WTC11 (cell line): ENCODE data around the gene ENDOV. TPM values are rescaled to one million over a fixed set of nuclear protein-coding genes. Genes with fewer than 3 reads are reported as not detected.

Experiments
- ATAC-seq: fragments of 200-7000 bp; cut with Tn5 transposase; 2 replicates; pipeline ENCODE4 v1.10.0; 2021; ENCODE audit warnings: mild to moderate bottlenecking, moderate library complexity
- CTCF ChIA-PET: fragments of 300-600 bp; sonication (Branson Sonifier 250); formaldehyde crosslinking; loops from one replicate; lab custom pipeline; 2021; ENCODE audit warnings: antibody characterized with exemption; lab: Charles Lee
- POLR2A ChIA-PET: fragments of 350-600 bp; sonication (Branson Sonifier 250); formaldehyde crosslinking; loops from one replicate; lab custom pipeline; 2021; ENCODE audit warnings: antibody characterized with exemption; lab: Charles Lee
- DNase-seq: peaks from one replicate; pipeline ENCODE4 v3.0.0; 2021; ENCODE audit warnings: low spot score
- H3K27ac Mint-ChIP-seq: 2 replicates; pipeline ENCODE4 v1.8.0; 2021; ENCODE audit warnings: mixed read lengths
- H3K27me3 Mint-ChIP-seq: 2 replicates; pipeline ENCODE4 v1.8.0; 2021; ENCODE audit warnings: low read depth, mild to moderate bottlenecking, moderate library complexity, mixed read lengths
- H3K36me3 Mint-ChIP-seq: 2 replicates; pipeline ENCODE4 v1.8.0; 2021; ENCODE audit warnings: mixed read lengths
- H3K4me1 Mint-ChIP-seq: 2 replicates; pipeline ENCODE4 v1.8.0; 2022; ENCODE audit warnings: mixed read lengths
- H3K4me3 Mint-ChIP-seq: 2 replicates; pipeline ENCODE4 v1.8.0; 2021; ENCODE audit warnings: mild to moderate bottlenecking, moderate library complexity, mixed read lengths
- H3K9me3 Mint-ChIP-seq: 2 replicates; pipeline ENCODE4 v1.8.0; 2021; ENCODE audit warnings: mixed read lengths
- CBFB ChIP-seq: sonication (generic); formaldehyde crosslinking; IDR thresholded peaks from 2 replicates; pipeline ENCODE4 v1.8.1; 2022; ENCODE audit warnings: mild to moderate bottlenecking, low read depth, missing genetic modification reagents
- CREB1 ChIP-seq: sonication (generic); formaldehyde crosslinking; IDR thresholded peaks from 2 replicates; pipeline ENCODE4 v1.8.0; 2023; ENCODE audit warnings: mild to moderate bottlenecking, missing genetic modification reagents
- CTCF ChIP-seq: fragments of 200-600 bp; IDR thresholded peaks from 2 replicates; pipeline ENCODE4 v1.8.0; 2022; ENCODE audit warnings: antibody characterized with exemption
- ELF4 ChIP-seq: sonication (generic); formaldehyde crosslinking; IDR thresholded peaks from 2 replicates; pipeline ENCODE4 v1.8.1; 2022; ENCODE audit warnings: low read depth, mild to moderate bottlenecking, moderate library complexity, missing genetic modification reagents
- ESRRA ChIP-seq: sonication (generic); formaldehyde crosslinking; IDR thresholded peaks from 2 replicates; pipeline ENCODE4 v1.8.1; 2022; ENCODE audit warnings: mild to moderate bottlenecking, missing genetic modification reagents, borderline replicate concordance
- FOXP1 ChIP-seq: sonication (generic); formaldehyde crosslinking; IDR thresholded peaks from 2 replicates; pipeline ENCODE4 v1.8.0; 2022; ENCODE audit warnings: missing genetic modification reagents, mild to moderate bottlenecking, moderate library complexity, borderline replicate concordance
- FOXP4 ChIP-seq: sonication (generic); formaldehyde crosslinking; IDR thresholded peaks from 2 replicates; pipeline ENCODE4 v1.8.0; 2022; ENCODE audit warnings: mild to moderate bottlenecking, missing genetic modification reagents
- GABPB1 ChIP-seq: sonication (generic); formaldehyde crosslinking; IDR thresholded peaks from 2 replicates; pipeline ENCODE4 v1.8.1; 2023; ENCODE audit warnings: mild to moderate bottlenecking, missing genetic modification reagents
- SP1 ChIP-seq: sonication (generic); formaldehyde crosslinking; conservative IDR thresholded peaks from 2 replicates; pipeline ENCODE4 v1.8.1; 2022; ENCODE audit warnings: missing genetic modification reagents
- TCF7 ChIP-seq: sonication (generic); formaldehyde crosslinking; IDR thresholded peaks from 2 replicates; pipeline ENCODE4 v1.8.0; 2022; ENCODE audit warnings: mild to moderate bottlenecking, low read depth, missing genetic modification reagents, moderate library complexity
- TEAD1 ChIP-seq: sonication (generic); formaldehyde crosslinking; IDR thresholded peaks from 2 replicates; pipeline ENCODE4 v1.8.0; 2022; ENCODE audit warnings: mild to moderate bottlenecking, missing genetic modification reagents
- TP53 ChIP-seq: sonication (generic); formaldehyde crosslinking; IDR thresholded peaks from 2 replicates; pipeline ENCODE4 v1.8.1; 2023; ENCODE audit warnings: mild to moderate bottlenecking, missing genetic modification reagents
- ZNF121 ChIP-seq: sonication (generic); formaldehyde crosslinking; IDR thresholded peaks from 2 replicates; pipeline ENCODE4 v1.8.0; 2023; ENCODE audit warnings: missing genetic modification reagents
- ZNF263 ChIP-seq: sonication (generic); formaldehyde crosslinking; IDR thresholded peaks from 2 replicates; pipeline ENCODE4 v1.8.1; 2022; ENCODE audit warnings: low read depth, mild to moderate bottlenecking, moderate library complexity, missing genetic modification reagents
- ZNF416 ChIP-seq: fragments of 250-450 bp; sonication (Bioruptor Pico); IDR thresholded peaks from 2 replicates; pipeline ENCODE4 v1.9.0; 2021; ENCODE audit warnings: mild to moderate bottlenecking, inconsistent platforms
- ZNF671 ChIP-seq: fragments of 250-450 bp; sonication (Bioruptor Pico); IDR thresholded peaks from 2 replicates; pipeline ENCODE4 v1.8.0; 2021; ENCODE audit warnings: mild to moderate bottlenecking
- total RNA-seq: library from RNA; stranded (reverse); gene quantifications from 3 replicates; pipeline ENCODE4 v1.2.3, GENCODE V29; 2021
- TF ChIP-seq, protein P1 (sequence below): fragments of 250-450 bp; sonication (Bioruptor Pico); IDR thresholded peaks from 2 replicates; pipeline ENCODE4 v1.9.0; 2021; ENCODE audit warnings: mild to moderate bottlenecking
- TF ChIP-seq, protein P2 (sequence below): fragments of 250-450 bp; sonication (Bioruptor Pico); IDR thresholded peaks from 2 replicates; pipeline ENCODE4 v1.8.0; 2021; ENCODE audit warnings: mild to moderate bottlenecking
- TF ChIP-seq, protein P3 (sequence below): sonication (generic); formaldehyde crosslinking; conservative IDR thresholded peaks from 2 replicates; pipeline ENCODE4 v1.8.1; 2023; ENCODE audit warnings: mild to moderate bottlenecking, low read depth, missing genetic modification reagents, moderate library complexity
- TF ChIP-seq, protein P4 (sequence below): sonication (generic); formaldehyde crosslinking; IDR thresholded peaks from 2 replicates; pipeline ENCODE4 v1.8.0; 2022; ENCODE audit warnings: mild to moderate bottlenecking, missing genetic modification reagents

ENDOV gene
- total RNA-seq, 1 experiment from 2014 or later = 25.2 TPM

- Mint-ChIP-seq H3K27me3 (peaks cover 8% of the 10 kb centered on the region), H3K4me1 (no peaks in the 10 kb centered on the region; the same call in 1 of the 2 replicates), H3K4me3 (no peak overlapping the region), H3K27ac (no peak overlapping the region), H3K9me3 (no peaks in the 10 kb centered on the region), H3K36me3 (no peaks in the 10 kb centered on the region)
- ChIA-PET CTCF (interaction anchor here (0.8 to 2.5 kb wide), 3 partner anchors 12 to 547 kb away, joined by 4 to 12 read pairs (median 5); no protein-coding TSS in a partner anchor), POLR2A (no interaction called here)
- ATAC-seq (no peak), DNase-seq (no peak)
- no peak for TF ChIP-seq TP53 (CRISPR knock-in tag)
- TF ChIP-seq, protein P1, sequence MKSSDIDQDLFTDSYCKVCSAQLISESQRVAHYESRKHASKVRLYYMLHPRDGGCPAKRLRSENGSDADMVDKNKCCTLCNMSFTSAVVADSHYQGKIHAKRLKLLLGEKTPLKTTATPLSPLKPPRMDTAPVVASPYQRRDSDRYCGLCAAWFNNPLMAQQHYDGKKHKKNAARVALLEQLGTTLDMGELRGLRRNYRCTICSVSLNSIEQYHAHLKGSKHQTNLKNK (CRISPR knock-in tag) = no peak
- TF ChIP-seq ZNF416 = no peak
- no peak for TF ChIP-seq ZNF121 (CRISPR knock-in tag)
- TF ChIP-seq, protein P2, sequence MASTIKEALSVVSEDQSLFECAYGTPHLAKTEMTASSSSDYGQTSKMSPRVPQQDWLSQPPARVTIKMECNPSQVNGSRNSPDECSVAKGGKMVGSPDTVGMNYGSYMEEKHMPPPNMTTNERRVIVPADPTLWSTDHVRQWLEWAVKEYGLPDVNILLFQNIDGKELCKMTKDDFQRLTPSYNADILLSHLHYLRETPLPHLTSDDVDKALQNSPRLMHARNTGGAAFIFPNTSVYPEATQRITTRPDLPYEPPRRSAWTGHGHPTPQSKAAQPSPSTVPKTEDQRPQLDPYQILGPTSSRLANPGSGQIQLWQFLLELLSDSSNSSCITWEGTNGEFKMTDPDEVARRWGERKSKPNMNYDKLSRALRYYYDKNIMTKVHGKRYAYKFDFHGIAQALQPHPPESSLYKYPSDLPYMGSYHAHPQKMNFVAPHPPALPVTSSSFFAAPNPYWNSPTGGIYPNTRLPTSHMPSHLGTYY (CRISPR knock-in tag) = no peak
- TF ChIP-seq ELF4 (CRISPR knock-in tag) = no peak
- TF ChIP-seq, protein P3, sequence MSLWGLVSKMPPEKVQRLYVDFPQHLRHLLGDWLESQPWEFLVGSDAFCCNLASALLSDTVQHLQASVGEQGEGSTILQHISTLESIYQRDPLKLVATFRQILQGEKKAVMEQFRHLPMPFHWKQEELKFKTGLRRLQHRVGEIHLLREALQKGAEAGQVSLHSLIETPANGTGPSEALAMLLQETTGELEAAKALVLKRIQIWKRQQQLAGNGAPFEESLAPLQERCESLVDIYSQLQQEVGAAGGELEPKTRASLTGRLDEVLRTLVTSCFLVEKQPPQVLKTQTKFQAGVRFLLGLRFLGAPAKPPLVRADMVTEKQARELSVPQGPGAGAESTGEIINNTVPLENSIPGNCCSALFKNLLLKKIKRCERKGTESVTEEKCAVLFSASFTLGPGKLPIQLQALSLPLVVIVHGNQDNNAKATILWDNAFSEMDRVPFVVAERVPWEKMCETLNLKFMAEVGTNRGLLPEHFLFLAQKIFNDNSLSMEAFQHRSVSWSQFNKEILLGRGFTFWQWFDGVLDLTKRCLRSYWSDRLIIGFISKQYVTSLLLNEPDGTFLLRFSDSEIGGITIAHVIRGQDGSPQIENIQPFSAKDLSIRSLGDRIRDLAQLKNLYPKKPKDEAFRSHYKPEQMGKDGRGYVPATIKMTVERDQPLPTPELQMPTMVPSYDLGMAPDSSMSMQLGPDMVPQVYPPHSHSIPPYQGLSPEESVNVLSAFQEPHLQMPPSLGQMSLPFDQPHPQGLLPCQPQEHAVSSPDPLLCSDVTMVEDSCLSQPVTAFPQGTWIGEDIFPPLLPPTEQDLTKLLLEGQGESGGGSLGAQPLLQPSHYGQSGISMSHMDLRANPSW = no peak
- TF ChIP-seq CREB1 (CRISPR knock-in tag) = no peak
- no peak for TF ChIP-seq ZNF671 (CRISPR knock-in tag)
- no peak for TF ChIP-seq ZNF263 (CRISPR knock-in tag)
- TF ChIP-seq CBFB (CRISPR knock-in tag) = no peak
- TF ChIP-seq FOXP1 (CRISPR knock-in tag) = no peak
- no peak for TF ChIP-seq FOXP4 (CRISPR knock-in tag)
Observed at GRCh38 chr17:80442323-80442659, 27.3 kb downstream of the ENDOV start.

- H3K9me3 Mint-ChIP-seq = no peaks in the 10 kb centered on the region
- TF ChIP-seq FOXP4 (CRISPR knock-in tag) (no peak), CTCF (no peak), ZNF671 (CRISPR knock-in tag) (no peak), FOXP1 (CRISPR knock-in tag) (no peak), TEAD1 (no peak), GABPB1 (CRISPR knock-in tag) (no peak), ESRRA (CRISPR knock-in tag) (no peak), TCF7 (no peak), SP1 (CRISPR knock-in tag) (no peak)
- TF ChIP-seq, protein P4, sequence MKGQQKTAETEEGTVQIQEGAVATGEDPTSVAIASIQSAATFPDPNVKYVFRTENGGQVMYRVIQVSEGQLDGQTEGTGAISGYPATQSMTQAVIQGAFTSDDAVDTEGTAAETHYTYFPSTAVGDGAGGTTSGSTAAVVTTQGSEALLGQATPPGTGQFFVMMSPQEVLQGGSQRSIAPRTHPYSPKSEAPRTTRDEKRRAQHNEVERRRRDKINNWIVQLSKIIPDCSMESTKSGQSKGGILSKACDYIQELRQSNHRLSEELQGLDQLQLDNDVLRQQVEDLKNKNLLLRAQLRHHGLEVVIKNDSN (CRISPR knock-in tag) = no peak
- TF ChIP-seq, protein P1 (CRISPR knock-in tag) = no peak
- CTCF ChIA-PET = interaction anchor here (0.8 to 2.5 kb wide), 3 partner anchors 12 to 546 kb away, joined by 4 to 12 read pairs (median 5); no protein-coding TSS in a partner anchor
- DNase-seq (no peak), ATAC-seq (no peak)
- H3K27me3 Mint-ChIP-seq = peaks cover 8% of the 10 kb centered on the region
- H3K36me3 Mint-ChIP-seq = no peaks in the 10 kb centered on the region
- H3K4me1 Mint-ChIP-seq = no peaks in the 10 kb centered on the region; the same call in 1 of the 2 replicates
- H3K4me3 Mint-ChIP-seq = no peak overlapping the region
- H3K27ac Mint-ChIP-seq = no peak overlapping the region
- POLR2A ChIA-PET = interaction anchor here (0.9 kb wide), 1 partner anchor 13 kb away, joined by 5 read pairs; no protein-coding TSS in a partner anchor
Observed at GRCh38 chr17:80442764-80443163, 27.8 kb downstream of the ENDOV start.
